HG03066 (cell line): Measurements from ENCODE around the gene ROM1.
"Not testable (repeated sequence)": the region's sequence is repeated elsewhere in the genome, so short reads cannot be mapped to it uniquely, and the experiment has no call there.

ENCODE experiments used
- ATAC-seq: cut with Tn5 transposase; IDR thresholded peaks from one replicate; pipeline ENCODE4 v1.9.1; 2021; ENCODE audit warnings: low read depth; ENCODE audit not compliant: unreplicated experiment

ROM1 gene, protein sequence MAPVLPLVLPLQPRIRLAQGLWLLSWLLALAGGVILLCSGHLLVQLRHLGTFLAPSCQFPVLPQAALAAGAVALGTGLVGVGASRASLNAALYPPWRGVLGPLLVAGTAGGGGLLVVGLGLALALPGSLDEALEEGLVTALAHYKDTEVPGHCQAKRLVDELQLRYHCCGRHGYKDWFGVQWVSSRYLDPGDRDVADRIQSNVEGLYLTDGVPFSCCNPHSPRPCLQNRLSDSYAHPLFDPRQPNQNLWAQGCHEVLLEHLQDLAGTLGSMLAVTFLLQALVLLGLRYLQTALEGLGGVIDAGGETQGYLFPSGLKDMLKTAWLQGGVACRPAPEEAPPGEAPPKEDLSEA

DNA sequence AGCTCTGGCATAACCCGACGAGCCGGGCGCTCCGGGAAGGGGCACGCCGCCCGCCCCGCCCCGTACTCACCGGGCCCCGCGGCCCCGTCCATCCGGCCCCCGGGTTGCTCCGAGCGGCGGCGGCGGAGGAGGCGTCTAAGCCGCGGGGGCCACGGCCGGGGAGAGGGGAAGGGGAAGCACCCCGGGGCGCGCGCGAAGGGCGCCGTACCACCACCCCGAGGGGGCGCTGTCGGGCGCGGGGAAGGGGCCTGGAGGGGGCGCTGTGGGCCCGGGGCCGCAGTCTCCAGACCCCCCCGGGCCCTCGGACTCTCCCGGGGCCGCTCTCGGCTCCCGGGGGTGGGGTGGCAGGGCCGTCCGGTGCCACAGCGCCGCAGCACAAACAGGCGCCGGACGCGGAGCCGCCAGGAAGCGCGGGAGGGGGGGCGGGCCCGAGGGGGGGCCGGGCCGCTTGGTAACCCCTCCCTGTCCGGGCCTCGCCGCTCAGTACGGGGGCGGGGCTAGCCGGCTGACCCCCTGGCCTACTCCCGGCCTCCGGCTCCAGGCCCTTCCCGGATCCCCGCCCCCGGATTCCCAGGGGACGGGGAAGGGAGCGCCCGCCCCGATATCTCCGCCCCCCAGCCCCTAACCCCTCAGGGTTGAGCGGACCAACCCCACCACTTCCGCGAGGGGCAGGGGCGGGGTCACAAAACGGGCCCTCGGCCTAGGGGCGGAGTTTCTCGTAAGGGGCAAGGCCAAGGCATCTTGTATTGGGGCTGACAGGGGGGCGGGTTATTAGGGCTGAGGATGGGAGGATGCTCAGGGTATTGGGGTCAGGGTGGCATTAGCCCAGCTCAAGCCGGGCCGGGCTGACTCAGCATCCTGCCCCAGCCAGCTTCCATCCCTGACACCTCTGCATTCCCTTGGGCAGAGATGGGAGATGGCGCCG is at the start of gene ROM1, which contains the start of gene EML3:
ROM1 (plus strand) TSS at position 892 of the 925 bp plus-strand sequence; CDS start at position 917, 25 bp downstream.
EML3 (minus strand) TSS at position 410 of the 925 bp plus-strand sequence; CDS start at position 92, 318 bp downstream.
- ATAC-seq, result peak; percentile 68

DNA sequence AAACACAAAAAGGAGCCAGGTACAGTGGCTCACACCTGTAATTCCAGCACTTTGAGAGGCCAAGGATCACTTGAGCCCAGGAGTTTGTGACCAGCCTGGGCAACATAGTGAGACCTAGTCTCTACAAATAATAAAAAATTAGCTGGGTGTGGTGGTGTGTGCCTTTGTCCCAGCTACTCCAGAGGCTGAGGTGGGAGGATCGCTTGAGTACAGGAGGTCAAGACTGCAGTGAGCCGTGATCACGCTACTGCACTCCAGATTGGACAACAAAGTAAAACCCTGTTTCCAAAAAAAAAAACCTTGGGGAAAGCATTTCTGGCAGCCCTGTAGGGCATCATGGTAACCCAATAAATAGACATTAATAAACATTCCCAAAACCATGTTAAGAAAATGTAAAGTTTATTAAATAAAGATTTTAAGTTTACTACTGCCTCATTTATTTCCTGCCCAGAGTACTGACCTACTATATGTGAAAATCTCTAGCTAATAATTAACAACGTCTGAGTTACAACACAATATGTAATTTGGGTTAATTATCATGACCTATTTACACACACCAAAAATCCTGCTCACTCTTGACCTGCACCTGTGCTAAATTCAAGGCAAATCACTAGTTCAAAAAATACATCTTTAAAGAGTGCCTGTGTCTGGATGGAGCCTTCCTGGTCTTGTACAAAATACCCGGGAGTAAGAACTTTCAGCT is 47.8 kb upstream of the ROM1 start:
- ATAC-seq, result no peak

DNA sequence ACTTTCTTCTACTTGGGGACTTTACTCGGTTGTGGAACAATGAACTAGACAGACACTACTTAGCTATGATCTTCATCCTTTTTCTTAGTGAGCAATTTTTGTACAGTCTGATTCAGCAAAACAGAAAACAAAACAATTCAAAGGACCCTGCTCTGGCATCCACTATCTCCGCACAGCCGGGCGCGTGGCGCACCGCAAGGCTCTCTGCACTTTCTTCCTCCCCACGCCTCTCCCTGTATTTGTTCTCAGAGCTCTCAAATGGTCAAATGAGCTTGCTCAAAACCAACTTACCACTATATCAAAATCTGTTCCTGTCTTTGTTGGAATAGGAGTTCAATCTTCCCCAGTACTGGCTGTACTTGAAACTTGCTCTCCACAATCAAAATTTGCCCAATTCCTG is 46.8 kb upstream of the ROM1 start:
- ATAC-seq, result no peak

DNA sequence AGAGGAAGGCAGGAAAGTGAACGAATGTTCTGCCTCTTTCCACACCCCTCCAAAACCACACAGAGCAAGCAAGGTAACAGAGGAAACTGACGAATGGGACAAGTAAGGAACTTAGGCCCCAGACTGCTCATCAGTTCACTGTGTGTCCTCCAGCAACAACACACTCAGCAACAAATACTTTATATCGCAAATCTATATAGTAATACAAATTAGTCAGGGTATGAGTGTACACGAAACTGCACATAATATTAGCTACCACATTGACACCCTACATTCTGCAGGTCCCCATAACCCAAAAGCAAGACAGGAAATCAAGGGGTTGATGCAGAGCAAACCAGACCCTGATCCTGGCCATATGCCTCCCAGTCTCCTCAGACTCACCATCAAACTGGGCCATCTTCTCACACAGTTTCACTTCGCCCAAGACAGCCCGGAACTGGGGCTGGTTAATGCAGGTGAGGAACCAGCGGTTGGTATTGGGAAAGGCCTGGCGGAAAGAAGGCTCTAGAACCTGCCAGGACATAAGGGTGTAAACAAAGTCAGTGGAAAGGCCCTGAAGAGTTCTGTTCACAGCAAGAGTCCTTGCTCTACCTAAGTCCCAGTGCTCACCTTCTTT is 45.9 kb upstream of the ROM1 start:
- ATAC-seq, result no peak

DNA sequence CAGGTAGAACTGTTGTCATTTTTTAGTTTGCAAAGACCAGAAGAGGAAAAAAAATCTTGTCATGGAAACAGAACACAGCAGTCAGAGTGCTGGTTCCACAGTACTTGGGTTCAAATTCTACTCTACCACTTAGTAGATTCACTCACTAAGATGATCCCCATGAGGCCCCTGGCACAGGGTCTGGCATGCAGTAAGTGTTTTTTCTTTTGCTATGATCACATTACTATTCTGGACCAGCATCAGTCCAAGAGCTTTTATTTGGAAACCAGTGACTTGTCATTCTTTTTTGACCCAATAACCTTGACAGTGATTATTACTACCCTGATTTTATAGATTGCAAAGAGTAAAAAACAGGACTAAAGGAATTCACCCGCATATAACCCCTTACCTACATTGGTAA is 43.4 kb upstream of the ROM1 start:
- ATAC-seq, result no peak

DNA sequence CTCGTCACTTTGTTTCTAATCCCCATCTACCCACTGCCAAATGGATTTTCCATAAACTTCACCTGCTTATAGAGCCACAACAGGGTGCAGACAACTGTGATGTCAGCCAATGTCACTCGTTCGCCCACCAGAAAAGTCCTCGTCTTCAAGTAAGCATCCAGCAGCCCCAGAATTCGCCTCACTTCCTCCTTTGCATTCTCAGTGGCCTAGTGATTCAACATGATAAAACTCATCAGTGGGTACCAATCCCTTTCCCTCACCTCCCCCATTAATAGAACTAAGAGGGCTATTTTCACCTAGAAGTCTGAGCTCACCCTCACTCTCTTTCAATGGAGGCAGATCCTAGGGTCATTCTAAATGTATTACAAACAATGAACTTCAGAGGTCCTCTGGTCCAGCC is 42.2 kb upstream of the ROM1 start:
- ATAC-seq, result not testable (repeated sequence)

DNA sequence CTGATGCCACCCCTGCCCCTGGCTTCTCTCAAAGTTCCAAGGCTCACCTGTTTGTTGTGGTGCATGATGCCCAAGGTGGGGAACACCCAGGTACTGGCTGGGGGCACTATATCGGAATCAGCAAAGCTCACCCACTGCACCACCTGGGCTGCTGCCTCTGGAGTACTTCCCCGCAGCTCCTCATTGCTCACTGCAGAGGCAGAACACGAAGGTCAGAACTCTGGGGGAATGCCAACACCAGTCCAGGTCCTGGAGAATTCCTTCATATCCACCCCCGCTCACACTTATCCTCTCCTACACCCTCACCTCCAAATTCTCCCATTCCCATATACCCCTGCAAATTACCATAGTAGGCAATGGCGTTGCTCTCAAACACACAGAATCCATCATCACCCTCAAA is 41.6 kb upstream of the ROM1 start:
- not testable (repeated sequence) for ATAC-seq

DNA sequence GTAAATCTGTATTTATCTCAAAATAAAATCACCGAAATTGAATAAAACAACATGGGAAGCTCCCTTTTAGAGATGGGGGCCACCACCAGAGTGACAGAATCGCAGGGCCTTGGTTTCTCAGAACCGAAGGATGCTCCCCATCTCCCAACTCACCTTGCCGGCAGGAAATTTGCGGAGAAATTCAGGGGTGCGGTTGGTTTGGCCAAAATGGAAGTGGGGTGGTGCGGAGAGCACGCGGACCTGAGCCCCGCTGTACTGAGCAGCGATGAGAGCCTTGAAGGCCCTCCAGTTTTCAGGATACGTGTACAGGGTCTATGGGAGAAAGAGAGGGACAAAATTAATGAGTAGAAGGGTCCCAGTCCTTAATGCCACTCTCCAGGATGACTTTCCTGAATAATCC is 40.6 kb upstream of the ROM1 start:
- ATAC-seq, result no peak

DNA sequence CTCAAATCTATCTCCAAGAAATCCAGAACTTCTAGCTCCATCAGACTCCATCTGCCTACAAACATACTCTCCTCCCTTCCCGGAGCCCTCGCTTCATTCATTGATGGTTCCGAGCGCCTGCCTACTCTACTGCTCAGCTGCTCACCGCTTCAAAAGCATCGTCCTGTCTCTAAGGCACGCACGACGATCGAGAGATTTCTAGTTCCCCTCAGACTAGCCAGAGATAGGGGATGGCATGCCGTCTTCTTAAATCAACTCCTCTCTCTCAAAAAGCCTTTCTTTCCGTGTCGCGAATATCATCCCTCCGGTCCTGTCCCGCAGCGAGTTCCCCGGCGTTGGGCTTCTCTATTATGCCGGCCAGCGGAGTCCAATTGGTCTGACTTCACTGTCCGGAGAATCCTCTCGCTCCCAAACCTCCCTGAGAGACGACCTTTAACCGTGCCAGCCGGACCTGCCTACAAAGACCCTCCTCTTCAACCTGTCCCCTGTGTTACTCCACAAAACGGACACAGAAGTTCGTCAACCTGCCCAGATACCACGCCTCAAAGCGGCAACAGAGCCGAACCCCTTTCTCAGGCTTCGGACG is 40.0 kb upstream of the ROM1 start:
- no peak for ATAC-seq

DNA sequence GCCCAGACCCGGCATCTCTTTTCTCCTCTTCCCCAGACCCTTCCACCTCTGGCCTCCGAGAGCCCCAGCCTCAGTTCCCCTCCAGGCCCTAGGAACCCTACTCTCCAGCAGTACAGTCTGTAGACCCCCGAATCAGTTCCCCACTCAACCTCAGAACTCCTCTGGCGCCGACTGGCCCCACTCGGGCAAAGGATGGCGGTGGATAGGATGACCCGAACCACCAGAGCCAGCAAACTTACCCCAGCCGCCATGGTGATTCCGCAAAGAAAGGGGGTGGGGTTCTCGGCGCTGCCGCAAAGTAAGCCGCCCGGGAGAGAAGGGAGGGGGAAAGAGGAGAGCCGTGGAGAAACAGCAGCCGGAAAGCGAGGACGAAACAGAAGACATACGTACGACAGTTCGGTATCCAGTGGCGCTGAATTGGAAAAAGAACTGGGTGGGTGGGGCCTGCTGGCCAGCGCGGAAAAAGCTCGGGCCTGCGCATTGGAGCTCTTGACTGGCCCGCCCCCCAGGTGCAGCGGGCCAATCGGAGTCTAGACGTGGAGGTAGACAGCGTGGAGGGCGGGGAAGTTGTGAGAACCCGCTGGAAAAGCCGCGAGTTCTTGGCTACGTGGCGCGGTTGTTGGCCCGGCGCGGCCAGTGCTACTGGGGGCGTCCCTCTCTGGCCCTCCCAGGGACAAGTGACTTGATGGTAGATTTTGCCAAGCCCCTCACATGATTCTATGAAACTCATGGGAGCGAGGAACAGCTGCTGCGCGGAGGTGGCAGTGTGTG is 39.3 kb upstream of the ROM1 start, which contains the start of gene EEF1G:
EEF1G (minus strand) TSS at position 300 of the 771 bp plus-strand sequence; CDS start at position 251, 49 bp downstream.
- peak; percentile 84 for ATAC-seq

DNA sequence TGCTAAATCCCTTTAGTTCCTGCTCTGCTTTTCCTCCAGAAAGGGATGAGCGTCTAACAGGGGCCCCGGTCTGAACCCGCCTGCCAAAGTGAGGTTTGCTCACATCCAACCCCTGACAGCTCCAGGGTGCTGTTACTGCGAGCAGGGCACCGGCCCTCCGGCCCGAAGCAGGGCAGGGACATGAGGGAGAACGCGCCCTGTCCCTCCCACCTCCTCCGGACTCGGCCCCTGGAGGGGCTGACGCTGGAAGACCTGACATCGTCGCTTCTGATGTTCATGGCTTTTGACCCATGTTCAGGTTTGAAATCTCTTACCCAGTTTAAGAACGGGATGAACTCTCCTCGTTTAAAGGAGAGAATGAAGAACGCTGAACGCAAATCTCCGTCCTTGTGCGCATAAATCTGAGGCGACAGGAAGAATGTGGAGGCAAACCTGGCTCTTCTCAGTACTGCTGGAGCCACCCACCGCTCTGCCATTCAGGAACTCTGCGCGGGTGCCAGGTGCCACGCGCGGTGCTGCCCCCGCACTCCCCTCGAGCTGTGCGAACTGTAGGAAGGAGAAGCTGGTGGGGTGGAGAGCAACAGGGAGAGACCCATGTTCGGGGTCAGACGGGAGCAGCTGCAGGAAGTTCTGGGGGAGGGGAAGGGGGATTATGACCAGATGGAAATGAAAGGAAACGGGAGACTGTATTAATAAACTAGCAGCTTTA is 38.5 kb upstream of the ROM1 start:
- no peak for ATAC-seq

DNA sequence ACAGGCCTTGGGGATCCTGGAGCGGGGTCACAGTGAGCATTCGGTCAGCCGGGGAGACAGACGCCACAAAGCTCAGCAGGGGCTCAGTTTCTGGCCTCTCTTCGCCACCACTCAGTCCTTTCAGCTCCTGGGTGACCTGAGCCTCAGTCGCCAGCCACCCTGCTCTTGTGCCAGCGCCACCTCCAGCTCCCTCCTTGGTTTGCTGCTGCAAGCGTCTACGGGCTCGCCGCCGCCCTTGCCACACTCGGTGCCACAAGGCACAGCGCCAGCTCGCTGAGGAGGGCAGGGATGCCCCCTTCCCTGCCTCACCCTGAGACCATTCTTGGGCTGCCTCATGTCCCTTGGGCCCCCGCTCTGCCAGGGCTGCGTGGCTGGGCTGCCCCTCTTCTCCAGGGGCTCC is 37.9 kb upstream of the ROM1 start:
- no peak for ATAC-seq

DNA sequence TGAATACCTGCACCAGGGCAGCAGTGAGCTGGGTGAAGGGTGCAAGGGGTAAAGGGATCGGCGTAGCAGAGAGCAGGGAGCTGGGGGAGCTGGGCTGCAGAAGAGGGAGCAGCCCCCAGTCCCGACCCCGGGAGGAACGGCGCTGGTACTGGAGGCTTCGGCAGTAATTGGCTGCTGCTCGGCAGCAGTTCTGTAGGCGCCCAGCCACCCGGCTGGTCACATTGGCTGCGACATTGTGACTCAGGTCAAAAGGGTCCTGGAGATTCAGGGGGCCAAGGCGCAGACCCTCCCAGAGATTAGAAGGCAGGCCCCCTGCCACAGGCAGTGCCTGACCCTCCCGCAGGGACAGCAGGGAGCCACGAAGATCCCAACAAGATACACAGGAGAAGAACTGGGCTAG is 37.2 kb upstream of the ROM1 start:
- ATAC-seq, result no peak

DNA sequence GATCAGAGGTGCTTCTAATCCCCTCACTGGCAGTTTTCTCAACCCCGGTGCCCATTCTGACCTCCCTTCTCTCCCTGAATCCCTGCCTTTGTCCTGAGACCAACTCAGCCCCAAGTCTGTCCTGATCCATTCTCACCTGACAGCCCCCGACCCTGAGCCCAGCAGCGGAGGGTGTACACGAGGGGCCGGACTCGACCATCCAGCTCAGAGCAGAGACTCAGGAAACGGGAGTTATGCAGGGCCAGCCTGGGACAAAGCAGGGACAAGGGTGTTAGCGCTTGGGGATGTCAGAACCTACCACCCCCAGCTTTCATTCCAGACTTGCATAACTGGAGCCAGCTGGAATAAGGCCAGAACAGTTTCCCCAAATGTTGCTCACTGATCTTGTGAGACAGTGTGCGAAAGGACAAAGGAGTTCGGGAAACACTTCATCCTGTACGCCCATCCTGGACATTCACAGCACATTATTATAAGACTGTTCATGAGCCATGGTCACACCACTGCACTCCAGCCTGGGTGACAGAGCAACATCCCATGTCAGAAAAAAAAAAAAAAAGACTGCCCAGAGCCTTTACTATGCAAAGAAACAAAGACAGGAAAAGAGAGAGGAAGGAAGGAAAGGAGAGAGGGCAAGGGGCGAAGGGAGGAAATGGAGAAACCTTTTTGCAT is 35.9 kb upstream of the ROM1 start:
- no peak for ATAC-seq

DNA sequence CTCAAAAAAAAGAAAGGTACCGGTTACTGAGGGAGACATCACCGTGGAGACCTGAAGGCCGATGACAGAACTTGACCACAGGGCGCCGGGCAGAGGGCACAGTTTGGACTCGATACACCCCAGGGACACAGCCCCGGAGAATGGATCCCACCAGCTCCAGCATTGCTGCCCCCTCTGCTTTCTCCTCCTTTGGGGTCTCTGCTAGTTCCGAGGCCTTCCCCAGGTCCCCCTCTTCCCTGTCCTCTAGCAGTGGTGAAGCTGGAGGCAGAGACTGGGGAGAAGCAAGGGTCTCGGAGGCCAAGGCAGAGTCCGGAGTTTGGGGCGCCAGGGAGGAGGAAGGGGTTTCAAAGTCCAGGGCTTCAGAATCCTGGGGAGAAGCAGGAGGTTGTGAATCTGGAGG is 34.5 kb upstream of the ROM1 start:
- ATAC-seq, result no peak

DNA sequence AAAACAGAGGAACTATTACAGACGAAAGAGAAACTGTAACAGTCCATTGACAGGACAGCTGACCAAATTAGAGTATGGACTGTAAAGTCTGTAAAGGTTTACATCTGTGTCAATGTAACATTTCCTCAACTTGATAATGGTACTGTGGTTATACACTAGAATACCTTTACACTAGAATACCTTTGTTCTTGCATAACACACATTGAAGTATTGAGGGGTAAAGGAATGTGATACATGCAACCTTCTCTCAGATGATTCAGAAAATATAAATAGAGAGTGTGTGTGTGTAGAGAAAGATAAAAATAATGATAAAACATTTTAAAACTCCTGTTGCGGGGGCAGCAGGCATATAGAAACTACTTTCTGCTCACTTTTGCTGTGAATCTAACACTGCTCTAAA is 33.8 kb upstream of the ROM1 start:
- no peak for ATAC-seq

DNA sequence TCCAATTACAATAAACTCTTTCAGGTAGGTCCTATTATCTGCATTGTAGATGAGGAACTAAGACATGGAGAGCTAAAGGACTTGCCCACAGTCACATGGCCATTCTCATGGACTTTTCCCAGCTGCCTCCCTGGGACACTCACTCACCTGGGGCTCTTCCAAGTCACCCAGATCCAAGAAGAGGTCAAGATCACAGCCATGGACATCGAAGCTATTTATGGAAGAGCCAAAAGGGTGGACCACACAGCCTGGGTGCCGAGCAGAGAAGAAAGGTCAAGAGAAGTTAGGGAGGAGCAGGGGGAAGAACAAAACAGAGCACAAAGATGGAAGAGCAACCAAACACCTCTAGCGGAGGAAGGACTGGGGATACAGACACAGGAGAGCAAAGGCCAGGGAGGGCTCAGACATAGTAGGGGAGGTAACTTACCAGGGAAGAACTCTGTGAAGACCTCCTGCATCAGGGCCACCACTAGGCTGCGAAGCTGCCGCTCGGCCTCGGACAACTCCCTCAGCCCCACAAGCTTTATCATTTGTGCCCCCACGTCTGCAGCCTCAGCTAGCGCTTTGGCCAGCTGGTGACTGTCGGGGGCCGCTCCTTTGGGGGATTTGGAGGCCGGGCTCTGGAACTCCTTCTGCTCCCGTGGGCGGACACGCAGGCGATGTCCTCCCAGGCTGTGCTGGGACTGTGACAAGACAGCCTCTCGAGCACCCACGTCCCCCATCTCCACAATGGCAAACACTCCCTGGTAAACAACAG is 31.9 kb upstream of the ROM1 start:
- ATAC-seq, result no peak
